Lung (tissue), 12 donors: ENCODE results near the gene EFNA3. TPM values are rescaled to one million over a fixed set of nuclear protein-coding genes. Genes with fewer than 3 reads are reported as not detected.

ENCODE experiments used
- ATAC-seq: fragments of 200-7000 bp; cut with Tn5 transposase; one replicate; pipeline ENCODE4 v1.9.1; 2020; ENCODE audit warnings: moderate number of reproducible peaks; ENCODE audit not compliant: insufficient read depth, low FRiP score
- DNase-seq, 3 donors: peaks; one replicate each; pipeline ENCODE4 v3.0.0-alpha.2; 2013 to 2017
- H3K27ac ChIP-seq, 2 donors: one replicate each; pipeline ENCODE4 v1.5.1; 2013; ENCODE audit warnings: mild to moderate bottlenecking in 2 of 2, moderate library complexity in 2 of 2, control low read depth in 1 of 2, inconsistent platforms in 1 of 2, low read depth in 1 of 2, low read length in 1 of 2
- H3K27me3 ChIP-seq, 3 donors: one replicate each; pipeline ENCODE4 v1.5.1; 2013; ENCODE audit warnings: low read length in 2 of 3; ENCODE audit not compliant: control insufficient read depth in 3 of 3, insufficient read depth in 3 of 3
- H3K36me3 ChIP-seq, 4 donors: one replicate each; pipeline ENCODE4 v1.5.1; 2013; ENCODE audit warnings: low read length in 4 of 4, mild to moderate bottlenecking in 1 of 4, moderate library complexity in 1 of 4; ENCODE audit not compliant: control insufficient read depth in 4 of 4, insufficient read depth in 4 of 4
- H3K4me1 ChIP-seq, 5 donors: one replicate each; pipeline ENCODE4 v1.5.1; 2013; ENCODE audit warnings: low read length in 5 of 5, mild to moderate bottlenecking in 2 of 5, moderate library complexity in 1 of 5; ENCODE audit not compliant: control insufficient read depth in 5 of 5, insufficient read depth in 5 of 5
- H3K4me3 ChIP-seq: one replicate; pipeline ENCODE4 v1.5.1; 2013; ENCODE audit warnings: mild to moderate bottlenecking, control low read depth, moderate library complexity
- H3K9ac ChIP-seq, 2 donors: one replicate each; pipeline ENCODE4 v1.5.1; 2013; ENCODE audit warnings: low read length in 2 of 2, control low read depth in 1 of 2; ENCODE audit not compliant: insufficient read depth in 1 of 2
- H3K9me3 ChIP-seq, 4 donors: one replicate each; pipeline ENCODE4 v1.5.1; 2013; ENCODE audit warnings: low read length in 3 of 4, mild to moderate bottlenecking in 1 of 4, moderate library complexity in 1 of 4; ENCODE audit not compliant: control insufficient read depth in 4 of 4, insufficient read depth in 3 of 4
- CTCF ChIP-seq: IDR thresholded peaks from 2 replicates; pipeline ENCODE4 v1.5.1; 2012; ENCODE audit warnings: mild to moderate bottlenecking; ENCODE audit errors: control extremely low read depth, extremely low read depth
- WGBS, 2 donors: extraction: QIAGEN DNeasy Blood & Tissue Kit; methylation state at CpG; one replicate each; pipeline ENCODE4 v1.1.7; 2013; 5-methylcytosine and 5-hydroxymethylcytosine counted together
- polyA plus RNA-seq, 2 donors: library from polyadenylated mRNA; stranded (reverse); fragments of 200-250 nt; gene quantifications; one replicate each; pipeline ENCODE4 v1.2.1, GENCODE V29; 2013
- total RNA-seq, 2 donors: library from RNA; depleted of rRNA in 1 of 2; stranded (reverse); fragments of >200 nt in 1 of 2; gene quantifications; one replicate each; pipeline ENCODE4 v1.2.1, GENCODE V29; 2014 to 2021
- donor health status: control.
- donor health status: control.
- donor health status: Bipolar disorder and iron deficiency.
- donor health status: healthy.
- donor health status: DM: yes; HTN: yes; CAD: no.

The EFNA3 gene
- total and polyA plus RNA-seq, 4 donors, result 1.1 to 1.9 (median 1.6) TPM

GRCh38 chr1:155128755-155129473 lies 50.3 kb downstream of the EFNA3 start:
- ATAC-seq, result no peak
- peaks cover 0 to 14% (median 5%) of the 10 kb centered on the region in 4 donors for H3K36me3 ChIP-seq
- peak; percentile 31 to 65 (median 44) for DNase-seq
- H3K27me3 ChIP-seq, result peaks cover 0 to 32% (median 29%) of the 10 kb centered on the region in 3 donors
- H3K4me1 ChIP-seq, result peaks cover 0 to 50% (median 28%) of the 10 kb centered on the region in 5 donors
- H3K27ac ChIP-seq, result peak overlapping the region; percentile 93
- 5 to 6% methylated on average over 14 of the region's 14 CpGs for WGBS, 2 donors
- peak overlapping the region; percentile 8 to 72 for H3K9ac ChIP-seq
- H3K4me3 ChIP-seq, result peak overlapping the region; percentile 67
- peaks cover 0 to 2% (median 0%) of the 10 kb centered on the region in 4 donors for H3K9me3 ChIP-seq
- no peak for TF ChIP-seq CTCF

GRCh38 chr1:155130272-155131006 lies 51.8 kb downstream of the EFNA3 start:
- 14 to 22% methylated on average over 6 of the region's 6 CpGs for WGBS, 2 donors
- Histone ChIP-seq H3K9me3 (peaks cover 0 to 2% (median 0%) of the 10 kb centered on the region in 4 donors), H3K27me3 (peaks cover 0 to 29% (median 28%) of the 10 kb centered on the region in 3 donors), H3K36me3 (peaks cover 0 to 21% (median 10%) of the 10 kb centered on the region in 4 donors), H3K4me3 (peak overlapping the region; percentile 67), H3K27ac (peak overlapping the region; percentile 93), H3K4me1 (peaks cover 6 to 61% (median 20%) of the 10 kb centered on the region in 5 donors), H3K9ac (peak overlapping the region; percentile 3 to 39)
- DNase-seq (peak; percentile 18 to 63 (median 42)), ATAC-seq (no peak)
- TF ChIP-seq CTCF, result no peak

GRCh38 chr1:155131285-155131684 lies 52.6 kb downstream of the EFNA3 start:
- 55 to 85% methylated on average over 8 of the region's 8 CpGs for WGBS, 2 donors
- no peak for TF ChIP-seq CTCF
- DNase-seq, result no peak
- H3K27ac ChIP-seq, result peak overlapping the region; percentile 81 to 93
- peaks cover 6 to 55% (median 20%) of the 10 kb centered on the region in 5 donors for H3K4me1 ChIP-seq
- peak overlapping the region in 1 of 2 donors; percentile 34 for H3K9ac ChIP-seq
- H3K36me3 ChIP-seq, result peaks cover 0 to 21% (median 10%) of the 10 kb centered on the region in 4 donors
- H3K27me3 ChIP-seq, result peaks cover 0 to 24% (median 23%) of the 10 kb centered on the region in 3 donors
- ATAC-seq, result no peak
- H3K4me3 ChIP-seq, result peak overlapping the region; percentile 21
- H3K9me3 ChIP-seq, result peaks cover 0 to 2% (median 0%) of the 10 kb centered on the region in 4 donors
